Kidney (tissue), 14 donors: Measurements from ENCODE around the gene MSI2. TPM values are rescaled to one million over a fixed set of nuclear protein-coding genes. Genes with fewer than 3 reads are reported as not detected.
A peak's percentile ranks its signal among the peaks of the same experiment; 100 is the strongest.

Experiments
- DNase-seq, 5 donors: peaks; one replicate each; pipeline ENCODE4 v3.0.0-alpha.2; 2013 to 2020
- FAIRE-seq: peaks from 2 replicates; lab custom pipeline; 2012; peaks lifted over from hg19 to GRCh38; lab: Jason Lieb, UNC
- H3K27ac ChIP-seq, 2 donors: one replicate each; pipeline ENCODE4 v1.7.0; 2013; ENCODE audit warnings: low read depth in 2 of 2, low read length in 2 of 2, inconsistent platforms in 1 of 2
- H3K27me3 ChIP-seq: one replicate; pipeline ENCODE4 v1.7.1; 2013; ENCODE audit warnings: low read length, inconsistent platforms; ENCODE audit not compliant: control insufficient read depth, insufficient read depth
- H3K36me3 ChIP-seq, 3 donors: one replicate each; pipeline versions ENCODE4 v1.7.0 to v1.7.1; 2013; ENCODE audit warnings: low read length in 3 of 3, control low read depth in 1 of 3, inconsistent platforms in 1 of 3; ENCODE audit not compliant: insufficient read depth in 3 of 3, control insufficient read depth in 2 of 3
- H3K4me1 ChIP-seq, 3 donors: one replicate each; pipeline versions ENCODE4 v1.7.0 to v1.7.1; 2013; ENCODE audit warnings: low read length in 3 of 3, inconsistent platforms in 1 of 3, low read depth in 1 of 3; ENCODE audit not compliant: control insufficient read depth in 2 of 3, insufficient read depth in 2 of 3
- H3K4me3 ChIP-seq, 3 donors: one replicate each; pipeline versions ENCODE4 v1.7.0 to v1.8.1; 2013; ENCODE audit warnings: low read length in 3 of 3, control low read depth in 1 of 3, inconsistent platforms in 1 of 3
- H3K9ac ChIP-seq, 3 donors: one replicate each; pipeline versions ENCODE4 v1.7.0 to v1.7.1; 2013; ENCODE audit warnings: low read length in 3 of 3, control low read depth in 1 of 3, inconsistent platforms in 1 of 3
- H3K9me3 ChIP-seq, 3 donors: one replicate each; pipeline versions ENCODE4 v1.7.0 to v1.7.1; 2013; ENCODE audit warnings: low read length in 3 of 3, control low read depth in 1 of 3, inconsistent platforms in 1 of 3; ENCODE audit not compliant: control insufficient read depth in 2 of 3, insufficient read depth in 1 of 3
- CTCF ChIP-seq: IDR thresholded peaks from 3 replicates; pipeline ENCODE4 v1.5.1; 2012; ENCODE audit warnings: mild to moderate bottlenecking, moderate library complexity, borderline replicate concordance; ENCODE audit not compliant: insufficient read depth; ENCODE audit errors: extremely low read depth
- intact Hi-C: fragments of 100-400 bp; cut with DNase I; formaldehyde crosslinking; loops from one replicate; pipeline ENCODE4 v1.11.1; 2022
- polyA plus RNA-seq: library from polyadenylated mRNA; stranded (reverse); fragments of 350-450 nt; fragmentation: Illumina TruSeq; extraction: RNeasy Lipid Tissue Mini Kit (QIAGEN cat#74804); gene quantifications from one replicate; pipeline ENCODE4 v1.2.3, GENCODE V29; 2014; ENCODE audit warnings: low read depth, low replicate concordance; ENCODE audit not compliant: insufficient read depth
- total RNA-seq: library from RNA; stranded (reverse); fragmentation: NEBNext Ultra II Directional; extraction: Animal tissue kit (Norgen Biotek cat#: 25700); gene quantifications from one replicate; pipeline ENCODE4 v1.2.1, GENCODE V29; 2021
- donor health status: control.
- donor health status: control.
- donor health status: control.
- donor health status: control.
- donor health status: control.
- donor health status: DM: yes; HTN: yes; CAD: no.
- donor health status: Normal renal cell carcinoma (clear cell type).

MSI2 gene
- total and polyA plus RNA-seq, 2 donors from 2014 or later: 69.2 to 151 TPM

GRCh38 chr17:57407287-57408070 lies 151.2 kb downstream of the MSI2 start:
- no peak overlapping the region for H3K4me3 ChIP-seq
- TF ChIP-seq CTCF: no peak
- H3K4me1 ChIP-seq: peaks cover 25 to 32% (median 29%) of the 10 kb centered on the region in 3 donors
- intact Hi-C loops: no loop called here
- DNase-seq (peak in 4 of 5 donors; percentile 76 to 86 (median 82)), FAIRE-seq (no peak)
- H3K9ac ChIP-seq: peak overlapping the region; percentile 11 to 68 (median 33)
- no peaks in the 10 kb centered on the region for H3K36me3 ChIP-seq
- peak overlapping the region; percentile 65 to 89 for H3K27ac ChIP-seq
- no peaks in the 10 kb centered on the region for H3K9me3 ChIP-seq
- H3K27me3 ChIP-seq: no peaks in the 10 kb centered on the region

GRCh38 chr17:57408071-57408811 lies 151.9 kb downstream of the MSI2 start:
- no peak overlapping the region for H3K4me3 ChIP-seq
- DNase-seq: peak in 4 of 5 donors; percentile 76 to 85 (median 81)
- H3K27ac ChIP-seq: peak overlapping the region; percentile 65 to 89
- H3K36me3 ChIP-seq: no peaks in the 10 kb centered on the region
- peak overlapping the region in 1 of 3 donors; percentile 68 for H3K9ac ChIP-seq
- FAIRE-seq: no peak
- no peaks in the 10 kb centered on the region for H3K27me3 ChIP-seq
- no peaks in the 10 kb centered on the region for H3K9me3 ChIP-seq
- TF ChIP-seq CTCF: no peak
- H3K4me1 ChIP-seq: peaks cover 25 to 32% (median 29%) of the 10 kb centered on the region in 3 donors
- intact Hi-C loops: no loop called here

- Histone ChIP-seq H3K27me3 (no peaks in the 10 kb centered on the region), H3K4me1 (peaks cover 19 to 25% (median 23%) of the 10 kb centered on the region in 3 donors), H3K9ac (no peak overlapping the region), H3K36me3 (no peaks in the 10 kb centered on the region), H3K27ac (no peak overlapping the region), H3K9me3 (no peaks in the 10 kb centered on the region), H3K4me3 (no peak overlapping the region)
- no peak for TF ChIP-seq CTCF
- FAIRE-seq: no peak
- no peak for DNase-seq
- intact Hi-C loops: no loop called here
These were observed 153.8 kb downstream of the MSI2 start for GRCh38 chr17:57410169-57410568.
